ENCODE data around the gene UROC1.

Gene UROC1

GRCh38 chr3:126517291-126517951 is at the start of gene UROC1:
TSS of gene UROC1 (minus strand) at chr3:126517773. CDS start at chr3:126517719, 54 bp downstream.
- no peak for DNase-seq

GRCh38 chr3:126562737-126563276 is 45.2 kb upstream of the UROC1 start:
- no peak for DNase-seq

DNA sequence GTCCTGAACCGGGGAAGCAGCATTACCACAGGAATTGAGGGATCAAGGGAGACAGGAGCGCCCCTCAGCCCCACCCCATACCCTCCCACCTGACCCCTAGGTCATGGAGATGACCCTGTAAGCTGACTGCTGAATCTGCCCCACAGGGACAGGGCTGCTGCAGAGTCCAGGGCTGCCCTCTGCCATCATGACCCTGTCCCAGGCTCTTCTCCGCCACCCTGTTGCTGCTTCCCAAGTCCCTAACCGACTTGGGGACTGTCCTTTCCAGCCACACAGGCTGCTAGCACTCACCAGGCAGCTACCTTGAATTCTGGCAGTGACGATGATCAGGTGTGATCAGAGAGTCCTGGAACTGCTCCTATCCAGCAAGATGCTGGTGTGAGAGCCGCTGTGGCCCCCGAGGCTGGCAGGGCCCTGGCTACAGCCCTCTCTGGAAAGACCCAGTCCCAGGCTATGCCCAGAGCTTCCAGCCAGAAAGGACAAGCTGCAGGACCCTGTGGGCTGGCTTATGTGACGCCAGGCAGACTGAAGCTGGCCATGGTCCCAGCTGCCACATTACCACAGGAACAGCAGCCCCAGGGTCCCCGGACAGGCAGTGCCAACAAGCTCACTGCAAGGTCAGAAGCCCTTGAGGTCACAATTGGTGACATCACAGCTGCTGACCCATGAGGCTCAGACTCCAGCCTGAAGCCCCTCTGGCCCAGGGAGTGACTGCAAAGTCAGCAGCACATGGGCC is 40.9 kb upstream of the UROC1 start, which contains the start of gene C3orf22:
C3orf22 (minus strand) TSS at position 597 of the 736 bp plus-strand sequence. CDS start 5,542 bp downstream, outside the sequence.
- DNase-seq: no peak

DNA sequence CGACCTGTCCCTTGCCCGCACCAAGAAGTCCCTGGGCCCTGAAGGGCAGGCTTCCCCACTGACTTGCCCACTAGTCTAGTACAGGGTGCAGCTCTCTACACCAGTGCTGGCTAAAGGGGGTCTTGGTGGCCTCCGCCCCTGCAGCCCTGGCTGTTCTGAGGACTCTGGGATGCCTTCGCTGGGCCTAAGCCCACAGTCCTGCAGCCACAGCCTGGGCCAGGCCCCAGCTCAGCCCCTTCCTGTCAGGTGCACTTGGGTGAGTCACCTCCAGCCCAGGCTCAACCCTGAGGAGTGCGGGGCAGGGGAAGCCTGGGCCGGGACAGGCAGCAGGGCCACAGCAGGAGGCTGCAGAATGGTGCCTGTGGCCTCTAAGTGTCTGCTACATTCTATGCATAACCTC is 40.2 kb upstream of the UROC1 start:
- DNase-seq: no peak

DNA sequence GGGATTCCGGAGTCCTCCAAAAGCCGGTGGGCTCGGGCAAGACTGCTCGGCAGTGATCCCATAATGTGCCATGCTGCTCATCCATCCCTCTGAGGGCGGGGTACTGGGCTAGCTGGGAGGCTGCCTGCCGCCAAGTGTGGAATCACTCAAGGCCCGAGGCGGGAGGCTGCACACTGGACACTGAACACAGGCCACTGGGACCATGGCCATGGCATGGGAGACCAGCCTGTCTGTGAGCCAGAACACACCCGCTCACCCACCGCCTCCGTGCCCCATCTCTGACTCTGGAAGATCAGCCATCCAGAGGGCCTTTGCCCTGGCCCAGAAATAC is 39.8 kb upstream of the UROC1 start:
- DNase-seq: no peak

DNA sequence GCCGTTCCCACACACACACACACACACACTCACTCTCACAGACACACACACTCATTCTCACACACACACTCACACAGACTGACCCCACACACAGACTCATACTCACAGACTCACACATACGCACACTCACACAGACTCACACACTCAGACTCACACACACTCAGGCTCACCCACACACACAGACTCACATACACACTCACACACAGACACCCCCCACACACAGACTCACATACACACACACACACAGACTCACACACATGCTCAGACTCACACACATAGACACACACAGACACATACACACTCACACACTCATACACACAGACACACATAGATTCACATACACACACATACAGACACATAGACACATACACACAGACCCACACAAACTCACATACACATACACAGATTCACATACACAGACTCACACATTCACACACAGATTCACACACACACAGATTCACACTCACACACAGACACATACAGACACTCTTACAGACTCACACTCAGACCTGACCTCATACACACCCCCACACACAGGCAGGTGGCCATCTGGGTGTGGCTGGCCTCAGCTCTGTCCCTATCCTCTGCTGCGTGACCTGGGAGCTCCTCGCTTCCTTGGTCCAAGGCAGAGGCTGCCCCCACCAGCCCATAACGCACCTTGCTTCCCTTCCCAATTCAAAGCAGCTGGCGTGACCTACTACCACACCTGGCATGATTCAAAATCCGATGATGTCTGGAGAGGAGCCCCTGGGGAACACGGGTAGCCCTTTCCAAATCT is 39.3 kb upstream of the UROC1 start:
- DNase-seq: no peak

DNA sequence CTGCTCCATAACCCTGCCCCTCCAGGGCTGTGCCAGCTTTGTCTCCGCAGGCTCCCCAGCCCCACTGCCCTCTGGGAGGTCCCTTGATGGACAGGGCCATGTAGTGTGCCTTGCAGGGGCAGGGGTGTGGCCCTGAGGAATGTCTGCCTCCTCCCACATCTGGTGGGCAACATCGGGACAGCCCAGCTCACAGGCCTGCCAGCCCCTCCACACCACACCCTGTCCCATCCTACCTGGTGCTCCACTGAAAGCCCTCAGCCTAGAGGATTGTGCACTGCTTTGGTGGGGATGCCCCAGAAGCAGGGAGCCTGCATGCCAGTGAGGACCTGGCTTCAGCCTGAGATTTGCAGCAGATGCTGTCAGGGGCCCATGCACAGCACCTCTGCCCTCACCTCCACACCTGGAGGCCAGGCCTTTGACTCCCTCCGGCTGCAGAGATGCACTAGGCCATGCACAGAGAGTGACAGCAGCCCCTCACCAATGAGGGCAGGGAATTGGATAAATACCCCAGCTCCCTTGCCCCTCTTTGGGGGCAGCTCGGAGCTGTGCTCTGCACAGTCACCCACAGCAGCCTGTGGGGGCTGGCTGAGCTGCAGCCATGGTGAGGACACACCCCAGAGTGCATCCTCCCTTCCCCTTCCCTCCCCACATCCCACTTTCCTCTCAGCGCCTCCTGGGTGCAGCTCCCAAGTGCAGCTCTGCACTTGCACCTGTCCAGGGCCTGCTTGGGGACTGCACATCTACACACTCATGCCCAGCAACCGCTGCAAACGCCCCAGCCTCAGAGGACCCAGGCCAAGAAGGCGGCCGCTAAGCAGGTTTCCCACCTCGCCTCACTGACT is 38.4 kb upstream of the UROC1 start:
- no peak for DNase-seq

- DNase-seq: no peak
Measured at GRCh38 chr3:126554560-126555525, 37.3 kb upstream of the UROC1 start.

- no peak for DNase-seq
Measured at GRCh38 chr3:126553284-126554084, 35.9 kb upstream of the UROC1 start.

DNA sequence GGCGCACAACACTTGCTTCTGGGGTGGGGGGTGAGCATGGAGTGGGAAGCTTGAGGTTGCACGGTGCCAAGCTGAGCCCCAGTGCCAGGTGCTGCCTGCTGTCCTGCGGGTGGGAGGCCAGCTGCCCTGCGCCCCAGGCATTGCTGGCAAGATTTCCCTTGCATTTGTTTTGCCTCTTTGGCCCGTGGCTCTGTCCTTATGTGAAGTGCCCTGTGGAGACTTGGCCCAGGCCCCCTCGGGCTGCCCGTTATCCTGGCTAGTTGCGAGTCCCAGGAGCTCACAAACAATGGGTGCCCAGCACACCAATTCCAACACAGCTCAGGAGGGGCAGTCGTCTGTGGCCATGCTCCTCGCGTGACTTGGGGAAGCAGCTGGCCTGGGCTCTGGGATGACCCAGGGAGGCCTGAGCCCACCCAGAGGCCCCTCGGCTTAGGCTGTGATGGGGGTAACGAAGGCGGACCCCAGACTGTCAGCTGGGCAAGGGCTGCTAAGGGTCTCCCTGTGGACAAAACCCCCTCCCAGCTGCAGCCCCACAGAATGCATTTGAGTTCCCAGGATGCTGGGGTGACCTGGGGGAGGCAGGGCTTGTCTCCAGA is 35.2 kb upstream of the UROC1 start:
- DNase-seq: no peak

DNA sequence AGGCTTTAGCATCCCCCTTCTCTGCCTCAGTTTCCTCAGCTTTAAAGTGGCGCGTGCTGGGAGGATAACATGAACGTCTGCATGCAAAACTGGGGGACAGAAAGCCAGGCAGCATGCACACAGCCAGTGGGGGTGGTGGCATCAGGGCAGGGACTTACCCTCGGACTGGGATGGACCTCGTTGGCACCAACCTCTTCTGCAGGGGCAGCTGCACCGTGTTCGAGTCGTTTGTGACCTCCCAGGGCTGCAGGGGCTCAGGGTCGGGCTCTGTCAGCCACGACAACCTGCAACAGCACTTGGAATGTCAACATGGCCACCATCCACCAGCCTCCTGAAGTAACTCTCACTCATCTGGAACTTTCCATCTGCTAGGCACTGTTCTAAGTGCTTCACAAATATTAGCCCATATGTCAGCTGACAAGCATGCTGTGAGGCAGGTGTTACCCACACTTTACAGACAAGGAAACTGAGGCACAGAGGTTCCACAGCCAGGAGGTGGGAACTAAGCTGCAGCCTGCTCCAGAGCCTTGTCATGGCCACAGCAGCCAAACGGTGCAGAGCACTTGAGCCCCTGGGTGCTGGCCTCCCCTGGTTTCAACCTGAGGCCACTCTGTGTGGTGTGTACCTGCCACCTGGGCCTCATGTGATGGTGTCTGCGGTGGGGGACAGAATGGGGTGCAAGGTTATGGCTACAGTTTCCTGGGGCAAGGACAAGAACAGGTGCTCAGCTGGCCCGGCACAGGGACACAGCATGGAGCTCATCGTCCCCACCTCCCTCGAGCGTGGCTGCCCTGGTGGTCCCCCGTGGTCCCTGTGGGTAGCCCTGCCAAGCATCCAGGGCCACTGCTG is 34.5 kb upstream of the UROC1 start:
- no peak for DNase-seq

- DNase-seq: no peak
Measured at GRCh38 chr3:126551121-126551838, 33.7 kb upstream of the UROC1 start.

DNA sequence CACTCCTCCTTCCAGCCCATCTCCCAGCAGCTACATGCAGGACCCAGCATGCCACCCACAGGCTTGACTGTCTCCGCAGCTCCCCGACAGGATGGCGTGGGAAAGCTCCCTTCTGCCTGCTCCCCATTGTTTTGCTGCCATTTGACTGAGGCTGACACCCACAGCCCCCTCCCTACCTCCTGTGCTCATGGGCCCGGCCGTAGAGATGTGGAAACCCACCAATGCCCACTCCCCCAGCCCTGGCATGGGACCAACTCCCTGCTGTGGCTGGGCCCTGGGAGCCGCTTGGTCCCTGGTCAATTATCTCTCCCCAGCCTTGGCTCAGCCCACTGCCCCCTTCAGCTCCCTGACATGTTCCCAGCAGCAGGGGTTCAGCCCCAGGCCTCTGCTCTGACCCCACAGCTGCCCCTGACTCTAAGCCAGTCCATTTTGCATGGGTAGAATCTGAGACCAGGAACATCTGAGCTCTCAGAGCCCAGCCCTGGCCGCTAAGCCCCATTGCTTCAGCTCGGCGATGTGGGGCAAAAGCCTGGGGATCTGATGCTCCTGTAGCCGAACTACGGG is 33.0 kb upstream of the UROC1 start:
- no peak for DNase-seq

DNA sequence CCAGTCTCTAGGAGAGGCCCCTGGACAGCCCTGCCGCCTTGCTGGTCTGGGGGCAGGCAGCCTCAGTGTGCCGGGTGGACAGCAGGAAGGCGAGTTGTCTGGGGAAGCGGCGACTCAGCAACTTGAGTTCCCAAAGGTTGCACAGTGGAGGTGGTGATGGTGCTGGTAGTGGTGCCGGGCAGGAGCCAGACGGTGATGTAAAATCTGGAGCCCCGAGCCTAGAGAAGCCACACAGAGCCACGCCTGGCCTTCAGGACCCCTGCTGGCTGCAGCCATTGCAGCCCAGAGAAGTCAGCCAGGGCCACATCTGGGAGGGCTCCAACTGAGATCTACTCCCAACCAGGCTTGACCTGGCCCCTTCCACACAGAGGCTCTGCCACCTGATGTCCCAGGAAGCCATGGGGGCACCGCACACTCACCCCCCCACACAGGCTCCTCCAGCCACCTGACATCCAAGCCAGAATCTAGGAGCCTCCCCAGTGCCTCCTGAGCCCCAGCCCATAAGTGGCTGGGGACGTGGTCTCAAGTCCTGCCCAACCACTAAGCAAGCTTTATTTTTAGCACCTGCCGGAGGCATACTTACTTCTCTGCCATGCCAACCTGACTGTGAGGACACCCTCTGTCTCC is 32.4 kb upstream of the UROC1 start:
- DNase-seq: no peak

DNA sequence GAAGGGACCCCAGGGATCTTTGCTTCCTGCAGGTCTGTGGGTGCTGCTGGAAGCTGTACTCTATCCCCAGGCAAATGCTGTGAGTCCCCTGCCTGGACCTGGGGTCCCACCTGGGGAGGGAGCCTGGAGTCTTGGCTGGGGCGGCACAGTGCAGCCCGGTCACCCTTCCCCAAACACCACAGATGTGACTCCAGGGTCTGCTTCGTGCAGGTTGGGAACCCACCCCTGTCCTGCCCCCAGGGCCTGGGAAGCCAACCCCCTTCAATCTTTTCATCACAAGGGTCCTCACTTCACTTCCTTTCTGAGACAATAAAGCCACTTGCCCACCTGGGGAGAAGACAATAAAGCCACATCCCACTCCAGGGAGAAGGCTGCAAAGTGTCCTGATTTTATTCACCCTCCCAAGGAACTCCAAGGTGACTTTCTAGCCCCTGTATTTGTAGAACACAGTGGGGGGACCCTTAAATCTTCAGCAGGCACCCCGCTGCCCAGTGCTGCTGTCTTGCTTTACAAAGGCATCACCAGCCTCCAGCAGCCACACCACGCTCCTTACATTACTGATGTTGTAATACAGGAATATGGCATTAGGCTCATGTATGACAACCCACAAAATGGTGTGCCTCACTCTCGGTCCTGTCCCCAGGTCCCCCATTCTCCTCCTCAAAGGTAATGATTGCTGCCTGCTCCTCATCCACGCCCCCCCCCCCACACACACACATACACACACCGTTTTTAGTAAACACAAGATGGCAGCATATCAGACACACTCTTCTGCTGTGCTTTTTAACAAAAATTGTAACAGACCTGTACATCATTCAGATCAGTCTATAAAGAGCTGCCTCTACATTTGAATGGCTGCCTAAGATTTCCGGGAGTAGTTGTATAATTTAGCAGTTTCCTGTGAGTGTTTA is 31.2 kb upstream of the UROC1 start:
- DNase-seq: no peak

GRCh38 chr3:126547721-126548120 is 30.1 kb upstream of the UROC1 start:
- no peak for DNase-seq

Data from NCI-H1694 (cell line).